IMR-90 (cell line): ENCODE results near the gene COL9A3. TPM values are rescaled to one million over a fixed set of nuclear protein-coding genes. Genes with fewer than 3 reads are reported as not detected.
A peak's percentile ranks its signal among the peaks of the same experiment; 100 is the strongest.

Source experiments
- ATAC-seq: fragments of 200-7000 bp; cut with Tn5 transposase; 2 replicates; pipeline ENCODE4 v1.9.1; 2020; ENCODE audit warnings: low read depth, mild to moderate bottlenecking, moderate library complexity
- BruUV-seq: library from RNA; stranded (reverse); fragments of 400-500 nt; replicated peaks from 2 replicates; lab custom pipeline; 2021; lab: Mats Ljungman, UMichigan
- CTCF ChIA-PET: fragments of 300-600 bp; formaldehyde crosslinking; extraction: SDS; loops from one replicate; lab custom pipeline; 2021; ENCODE audit warnings: antibody characterized with exemption; lab: Yijun Ruan, JAX
- POLR2A ChIA-PET: fragments of 300-600 bp; sonication (Branson Sonifier 250); formaldehyde crosslinking; loops from one replicate; lab custom pipeline; 2022; ENCODE audit warnings: antibody characterized with exemption; ENCODE audit not compliant: unreplicated experiment; lab: Charles Lee
- DNase-seq: peaks from one replicate; pipeline ENCODE4 v3.0.0; 2013
- H2AFZ ChIP-seq: replicated peaks from 2 replicates; pipeline ENCODE3; 2013; ENCODE audit warnings: low read length, mild to moderate bottlenecking; ENCODE audit not compliant: poor library complexity
- H2AK5ac ChIP-seq: 2 replicates; pipeline ENCODE4 v1.6.1; 2013; ENCODE audit warnings: low read depth, low read length, inconsistent platforms
- H2AK9ac ChIP-seq: replicated peaks from 2 replicates; pipeline ENCODE3; 2013; ENCODE audit warnings: mild to moderate bottlenecking, low read depth, low read length, moderate library complexity; ENCODE audit not compliant: poor library complexity
- H2BK120ac ChIP-seq: 2 replicates; pipeline ENCODE4 v1.6.1; 2013; ENCODE audit warnings: low read depth, low read length, inconsistent platforms
- H2BK15ac ChIP-seq: 3 replicates; pipeline ENCODE4 v1.6.1; 2013; ENCODE audit warnings: low read depth, low read length, inconsistent platforms
- H2BK20ac ChIP-seq: 2 replicates; pipeline ENCODE4 v1.6.1; 2013; ENCODE audit warnings: low read depth, mild to moderate bottlenecking, inconsistent platforms, low read length, moderate library complexity
- H2BK5ac ChIP-seq: 2 replicates; pipeline ENCODE4 v1.6.1; 2013; ENCODE audit warnings: mild to moderate bottlenecking, low read depth, low read length, inconsistent platforms; ENCODE audit not compliant: poor library complexity, severe bottlenecking
- H3K14ac ChIP-seq: replicated peaks from 2 replicates; pipeline ENCODE4 v1.6.1; 2013; ENCODE audit warnings: low read depth, low read length, inconsistent platforms
- H3K18ac ChIP-seq: 2 replicates; pipeline ENCODE4 v1.6.1; 2013; ENCODE audit warnings: low read depth, low read length, control low read depth
- H3K23ac ChIP-seq: 2 replicates; pipeline ENCODE4 v1.6.1; 2013; ENCODE audit warnings: low read depth, low read length, inconsistent platforms
- H3K27ac ChIP-seq: 2 replicates; pipeline ENCODE4 v1.5.1; 2013; ENCODE audit warnings: mild to moderate bottlenecking, control low read depth, low read length; ENCODE audit not compliant: insufficient read depth
- H3K27me3 ChIP-seq: 2 replicates; pipeline ENCODE4 v1.6.1; 2013; ENCODE audit warnings: low read length; ENCODE audit not compliant: control insufficient read depth, insufficient read depth
- H3K36me3 ChIP-seq: 2 replicates; pipeline ENCODE4 v1.6.1; 2013; ENCODE audit warnings: low read length, mixed read lengths; ENCODE audit not compliant: control insufficient read depth, insufficient read depth
- H3K4ac ChIP-seq: 2 replicates; pipeline ENCODE4 v1.6.1; 2013; ENCODE audit warnings: low read depth, low read length, inconsistent platforms
- H3K4me1 ChIP-seq: 2 replicates; pipeline ENCODE4 v1.6.1; 2013; ENCODE audit warnings: low read length, mixed read lengths; ENCODE audit not compliant: control insufficient read depth, insufficient read depth
- H3K4me2 ChIP-seq: 2 replicates; pipeline ENCODE4 v1.6.1; 2013; ENCODE audit warnings: low read depth, mild to moderate bottlenecking, control low read depth, low read length, moderate library complexity
- H3K4me3 ChIP-seq: 2 replicates; pipeline ENCODE4 v1.5.1; 2013; ENCODE audit warnings: low read depth, mild to moderate bottlenecking, control low read depth, low read length, moderate library complexity; ENCODE audit not compliant: insufficient read depth
- H3K56ac ChIP-seq: 2 replicates; pipeline ENCODE4 v1.6.1; 2013; ENCODE audit warnings: low read length, inconsistent platforms; ENCODE audit not compliant: insufficient read depth; ENCODE audit errors: extremely low read depth
- H3K79me1 ChIP-seq, 2 experiments: 2 replicates each; pipeline ENCODE4 v1.6.1; 2013; ENCODE audit warnings: low read length in 2 of 2, inconsistent platforms in 1 of 2, low read depth in 1 of 2
- H3K9ac ChIP-seq: 2 replicates; pipeline ENCODE4 v1.6.1; 2013; ENCODE audit warnings: low read depth, low read length, control low read depth
- H3K9me1 ChIP-seq: 2 replicates; pipeline ENCODE4 v1.6.1; 2013; ENCODE audit warnings: low read length, inconsistent platforms; ENCODE audit not compliant: insufficient read depth
- H3K9me3 ChIP-seq: 2 replicates; pipeline ENCODE4 v1.6.1; 2013; ENCODE audit warnings: low read length; ENCODE audit not compliant: control insufficient read depth, insufficient read depth
- H4K20me1 ChIP-seq: 2 replicates; pipeline ENCODE4 v1.6.1; 2013; ENCODE audit warnings: low read length, inconsistent platforms; ENCODE audit not compliant: insufficient read depth
- H4K5ac ChIP-seq: 2 replicates; pipeline ENCODE4 v1.6.1; 2013; ENCODE audit warnings: mild to moderate bottlenecking, low read depth, low read length, control low read depth
- H4K8ac ChIP-seq, 2 experiments: 2 replicates each; pipeline ENCODE4 v1.6.1; 2013; ENCODE audit warnings: low read depth in 2 of 2, low read length in 2 of 2, control low read depth in 1 of 2, inconsistent platforms in 1 of 2
- H4K91ac ChIP-seq: 2 replicates; pipeline ENCODE4 v1.6.1; 2013; ENCODE audit warnings: low read depth, low read length, inconsistent platforms; ENCODE audit not compliant: insufficient read depth
- CEBPB ChIP-seq: IDR thresholded peaks from 2 replicates; pipeline ENCODE4 v1.6.1; 2012; ENCODE audit warnings: low read depth, low read length, improper control_type of control experiment
- WGBS, 2 experiments: methylation state at CpG; one replicate each; pipeline versions ENCODE4 v1.1.5 to v1.1.7; 2013; ENCODE audit warnings: missing lambda C conversion rate in 2 of 2; ENCODE audit not compliant: insufficient read length in 1 of 2; ENCODE audit errors: extremely low coverage in 2 of 2; 5-methylcytosine and 5-hydroxymethylcytosine counted together
- dilution Hi-C: fragments of 300-500 bp; cut with HindIII; formaldehyde crosslinking; loops from one replicate; pipeline ENCODE4 v1.14.3; 2018; ENCODE audit warnings: low sequenced_read_pairs; ENCODE audit not compliant: unreplicated experiment
- in situ Hi-C: fragments of 300-500 bp; cut with MboI; formaldehyde crosslinking; loops from 3 replicates; pipeline ENCODE4 v1.14.3; 2019; ENCODE audit warnings: low sequenced_read_pairs, inconsistent platforms, mixed read lengths
- intact Hi-C: fragments of 100-400 bp; cut with micrococcal nuclease; formaldehyde crosslinking; loops from 2 replicates; pipeline ENCODE4 v1.10.0; 2022
- polyA plus RNA-seq, 3 experiments: library from polyadenylated mRNA; depleted of rRNA; stranded (reverse); fragments of >200 nt; gene quantifications; 2 replicates each; pipeline ENCODE4 v1.2.3, GENCODE V29; 2012; ENCODE audit warnings: low replicate concordance in 1 of 3
- total RNA-seq: library from RNA; depleted of rRNA; stranded (reverse); fragments of >200 nt; gene quantifications from 2 replicates; pipeline ENCODE4 v1.2.3, GENCODE V29; 2012

Gene COL9A3
- total and polyA plus RNA-seq, 2 of the 4 experiments (the other 2 are of a cell fraction): 0.36 to 1.4 TPM

GRCh38 chr20:62815066-62815991 lies 1.5 kb upstream of the COL9A3 start:
- in situ Hi-C loops: no loop called here
- POLR2A ChIA-PET: interaction anchor here (0.6 kb wide), 1 partner anchor 19 kb away, joined by 3 read pairs; the partner anchor contains the start of gene MRGBP
- Histone ChIP-seq H4K8ac (no peak overlapping the region), H3K79me1 (0 out of 4 replicates have a peak, but pooled peaks cover 0 to under 1% of the 10 kb centered on the region in 2 experiments), H2AFZ (peak overlapping the region; percentile 40), H2BK120ac (no peak overlapping the region), H3K56ac (no peak overlapping the region), H2AK9ac (no peak overlapping the region), H4K5ac (no peak overlapping the region), H2BK20ac (no peak overlapping the region), H2AK5ac (no peak overlapping the region), H3K4ac (no peak overlapping the region), H3K4me1 (peaks cover 20% of the 10 kb centered on the region), H3K27ac (no peak overlapping the region), H3K4me3 (no peak overlapping the region), H3K27me3 (peaks cover 23% of the 10 kb centered on the region), H3K9me3 (no peaks in the 10 kb centered on the region), H4K91ac (no peak overlapping the region), H3K23ac (no peak overlapping the region), H4K20me1 (peaks cover 12% of the 10 kb centered on the region; the same call in 1 of the 2 replicates), H3K4me2 (no peak overlapping the region), H2BK5ac (no peak overlapping the region), H3K9me1 (no peaks in the 10 kb centered on the region), H3K9ac (no peak overlapping the region), H3K14ac (no peak overlapping the region), H2BK15ac (no peak overlapping the region), H3K18ac (no peak overlapping the region), H3K36me3 (peaks cover 23% of the 10 kb centered on the region; the same call in 1 of the 2 replicates)
- DNase-seq: peak; percentile 41
- 52% methylated on average over 13 of the region's 24 CpGs; no CpG with 5 or more reads in 1 of the 2 experiments for WGBS, 2 experiments
- no peak for TF ChIP-seq CEBPB
- no TSS peak for BruUV-seq
- dilution Hi-C loops: no loop called here
- peak; percentile 46 for ATAC-seq
- CTCF ChIA-PET: no interaction called here
- intact Hi-C loops: no loop called here
